Inflammatory macrophage (primary cell): ENCODE data around the gene MESP1.

ENCODE experiments used
- DNase-seq, 2 donors: peaks; one replicate each; pipeline ENCODE4 v3.0.0-alpha.2; 2020 to 2022

Gene MESP1

GRCh38 chr15:89780601-89781000, 29.6 kb upstream of the MESP1 start:
- no peak for DNase-seq

DNA sequence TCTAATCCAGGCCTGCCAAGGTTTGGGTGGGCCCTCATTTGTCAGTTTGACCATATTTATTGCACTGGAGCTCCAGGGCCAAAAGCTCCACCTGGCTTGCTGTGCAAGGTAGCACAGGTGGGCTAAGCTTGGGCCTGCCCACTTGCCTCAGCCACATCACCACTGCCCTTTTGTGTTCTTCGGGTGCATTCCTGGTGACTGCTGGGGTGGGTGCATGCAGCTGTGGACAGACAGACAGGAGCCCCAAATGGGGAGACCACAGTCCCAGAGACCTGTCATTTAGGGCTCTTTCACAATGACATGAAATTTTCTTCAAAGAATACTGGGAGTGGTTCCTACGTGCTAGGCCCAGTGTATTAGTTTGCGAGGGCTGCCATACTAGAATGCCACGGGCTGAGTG, 27.8 kb upstream of the MESP1 start:
- no peak for DNase-seq

DNA sequence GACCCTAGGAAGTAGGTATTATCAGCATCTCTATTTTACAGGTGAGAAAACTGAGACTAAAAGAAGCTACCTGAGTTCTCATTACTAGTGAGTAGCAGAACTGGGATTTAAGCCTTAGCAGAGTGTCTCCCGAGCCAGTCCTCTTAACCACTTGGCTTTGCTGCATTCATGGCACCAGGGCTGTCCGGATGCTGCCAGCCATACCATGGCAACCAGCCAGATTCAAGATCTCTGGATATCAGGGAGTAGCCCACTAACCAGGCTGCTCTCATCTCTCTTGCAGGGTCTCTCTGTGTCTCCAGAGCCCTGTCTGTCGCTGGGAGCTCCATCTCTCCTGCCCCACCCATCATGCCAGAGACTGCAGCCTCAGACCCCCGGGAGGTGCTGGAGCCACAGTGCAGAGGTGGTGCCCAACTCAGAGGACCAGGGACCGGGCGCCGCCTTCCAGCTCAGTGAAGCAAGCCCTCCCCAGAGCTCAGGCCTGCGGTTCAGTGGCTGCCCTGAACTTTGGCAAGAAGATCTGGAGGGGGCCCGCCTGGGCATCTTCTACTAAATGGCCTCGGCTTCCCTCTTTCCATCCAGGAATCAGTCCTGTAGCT, 26.8 kb upstream of the MESP1 start:
- DNase-seq = no peak

DNA sequence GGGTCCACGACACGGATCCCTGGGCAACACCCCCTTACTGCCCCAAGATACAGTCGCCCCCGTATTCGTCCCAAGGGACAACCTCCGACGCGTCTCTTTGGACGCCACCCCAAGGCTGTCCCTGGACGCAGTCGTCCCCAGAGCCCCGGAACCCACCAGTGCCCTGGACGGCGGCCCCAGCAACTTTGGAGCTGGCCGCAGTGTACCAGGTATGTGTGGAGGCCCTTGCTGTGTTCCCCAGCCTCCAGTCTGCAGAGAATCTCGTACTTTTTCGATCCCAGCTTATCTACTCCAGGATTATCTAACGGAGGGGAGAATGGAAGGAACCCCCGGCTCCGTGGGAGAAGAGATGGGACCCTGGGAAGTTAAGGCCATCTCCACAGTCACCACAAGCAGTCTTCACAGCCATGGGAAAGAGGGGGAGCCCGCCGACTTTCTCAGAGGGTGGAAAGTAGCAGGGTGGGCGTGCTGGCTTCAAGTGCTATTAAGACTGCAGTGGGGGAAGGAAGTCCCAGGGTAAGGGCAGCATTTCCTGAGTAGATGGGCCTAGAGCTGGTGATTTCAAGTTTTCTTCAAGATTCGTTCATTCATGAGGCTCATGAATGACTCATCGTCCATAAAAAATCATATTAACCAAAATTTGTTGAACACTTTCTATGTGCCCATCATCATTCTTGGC, 26.2 kb upstream of the MESP1 start:
- DNase-seq = no peak

DNA sequence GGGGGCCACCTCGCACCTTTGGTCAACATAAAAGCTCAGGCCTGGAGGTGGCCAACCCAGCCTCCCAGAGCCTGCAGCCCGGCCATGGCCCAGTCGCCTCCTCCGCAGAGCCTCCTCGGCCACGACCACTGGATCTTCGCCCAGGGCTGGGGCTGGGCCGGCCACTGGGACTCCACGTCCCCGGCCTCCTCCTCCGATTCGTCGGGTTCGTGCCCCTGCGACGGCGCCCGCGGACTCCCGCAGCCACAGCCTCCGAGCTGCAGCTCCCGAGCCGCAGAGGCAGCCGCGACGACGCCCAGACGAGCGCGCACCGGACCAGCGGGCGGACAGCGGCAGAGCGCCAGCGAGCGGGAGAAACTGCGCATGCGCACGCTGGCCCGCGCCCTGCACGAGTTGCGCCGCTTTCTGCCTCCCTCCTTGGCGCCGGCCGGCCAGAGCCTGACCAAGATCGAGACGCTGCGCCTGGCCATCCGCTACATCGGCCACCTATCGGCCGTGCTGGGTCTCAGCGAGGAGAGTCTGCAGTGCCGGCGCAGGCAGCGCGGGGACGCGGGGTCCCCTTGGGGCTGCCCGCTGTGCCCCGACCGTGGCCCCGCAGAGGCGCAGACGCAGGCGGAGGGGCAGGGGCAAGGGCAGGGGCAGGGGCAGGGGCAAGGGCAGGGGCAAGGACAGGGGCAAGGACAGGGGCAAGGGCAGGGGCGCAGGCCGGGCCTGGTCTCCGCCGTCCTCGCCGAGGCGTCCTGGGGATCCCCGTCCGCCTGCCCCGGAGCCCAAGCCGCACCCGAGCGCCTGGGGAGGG, 25.4 kb upstream of the MESP1 start, which contains the start of gene MESP2:
MESP2 (plus strand) TSS at position 59 of the 799 bp plus-strand sequence; CDS start at position 85, 26 bp downstream.
- DNase-seq = peak; percentile 88 to 90

DNA sequence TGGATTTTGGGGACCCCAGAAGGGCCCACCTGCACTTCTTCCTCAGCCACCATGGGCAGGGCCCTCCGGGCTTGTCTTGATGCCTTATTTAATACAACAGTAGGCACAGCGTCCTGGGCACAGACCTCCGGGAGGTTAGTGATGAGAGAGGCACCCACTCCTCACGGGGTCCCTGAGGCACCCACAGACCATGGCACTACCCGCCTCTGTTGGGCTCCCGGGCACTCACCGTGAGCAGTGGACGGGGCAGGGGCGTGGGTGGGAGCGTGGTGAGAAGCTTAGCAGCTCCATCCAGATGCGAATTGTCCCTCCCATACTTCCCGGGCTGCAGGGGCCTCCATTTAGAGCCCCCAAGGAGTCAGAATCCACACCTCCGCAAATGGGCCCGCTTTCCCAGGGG, 24.8 kb upstream of the MESP1 start:
- DNase-seq = no peak

- no peak for DNase-seq
Measured at GRCh38 chr15:89774492-89774891, 23.4 kb upstream of the MESP1 start.

DNA sequence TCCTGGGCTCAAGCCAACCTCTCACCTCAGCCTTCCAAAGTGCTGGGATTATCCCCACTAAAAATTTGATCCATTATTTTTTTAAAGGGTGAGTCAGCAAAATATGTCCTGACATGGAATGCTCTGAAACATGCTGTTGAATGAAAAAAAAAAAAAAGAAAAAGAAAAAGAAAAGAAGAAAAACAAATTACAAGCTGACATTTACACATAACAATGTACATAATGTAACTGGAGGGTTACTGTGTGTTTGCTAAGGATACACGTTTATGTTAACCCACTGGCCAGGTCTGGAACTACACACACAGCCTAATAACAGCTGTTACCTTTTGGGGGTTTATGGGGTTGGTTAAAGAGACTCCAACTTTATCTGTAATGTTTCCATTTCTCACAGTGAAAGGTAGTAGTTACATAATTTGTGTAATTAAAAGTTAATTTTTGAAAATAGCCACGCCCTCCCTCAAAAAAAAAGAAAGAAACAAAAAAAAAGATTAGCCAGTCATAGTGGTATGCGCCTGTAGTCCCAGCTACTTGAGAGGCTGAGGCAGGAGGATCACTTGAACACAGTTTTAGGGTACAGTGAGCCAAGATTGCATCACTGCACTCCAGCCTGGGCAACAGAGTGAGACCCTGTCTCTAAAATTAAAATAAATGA, 22.0 kb upstream of the MESP1 start:
- no peak for DNase-seq

DNA sequence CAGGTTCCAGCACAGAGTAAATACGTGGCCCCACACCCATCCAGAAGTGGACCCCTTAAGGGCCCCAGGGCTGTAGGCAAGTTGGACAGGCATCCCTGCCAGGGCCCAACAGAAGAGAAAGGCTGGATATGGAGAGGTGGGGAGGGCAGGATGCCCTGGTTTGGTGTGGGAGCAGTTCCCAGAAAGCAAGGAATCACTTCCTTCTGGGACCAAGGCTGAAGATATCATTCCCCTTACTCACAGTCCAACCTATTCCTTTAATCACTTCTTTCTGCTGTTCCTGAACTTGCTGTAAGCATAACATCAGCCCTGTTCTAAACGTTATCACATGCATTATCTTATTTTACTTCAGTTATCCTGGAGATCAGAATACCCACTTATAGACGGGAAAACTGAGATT, 19.0 kb upstream of the MESP1 start:
- DNase-seq = no peak

- DNase-seq = peak; percentile 61 to 73
Measured at GRCh38 chr15:89769366-89769765, 18.3 kb upstream of the MESP1 start.

DNA sequence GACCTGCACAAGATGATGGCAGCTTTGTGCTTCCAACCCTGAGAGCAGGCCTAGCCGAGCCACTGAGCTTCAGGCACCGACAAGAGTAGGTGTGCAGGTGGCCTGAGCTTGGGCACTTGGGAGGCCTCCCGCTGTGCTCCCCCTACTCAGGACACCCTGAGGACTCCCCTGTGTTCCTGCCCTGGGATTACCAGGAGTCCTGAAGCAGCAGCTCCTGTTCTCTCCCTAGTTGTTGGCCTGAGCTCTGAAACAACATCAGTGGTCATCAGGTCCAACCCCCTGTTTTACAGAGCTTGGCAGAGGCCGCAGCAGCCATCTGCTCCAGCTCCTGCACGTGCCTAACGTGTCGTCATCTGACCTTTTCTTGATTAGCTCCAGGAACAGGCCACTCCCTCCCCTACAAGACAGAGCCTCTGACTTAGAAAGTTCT, 17.0 kb upstream of the MESP1 start:
- no peak for DNase-seq

GRCh38 chr15:89767411-89767915, 16.4 kb upstream of the MESP1 start:
- no peak for DNase-seq

DNA sequence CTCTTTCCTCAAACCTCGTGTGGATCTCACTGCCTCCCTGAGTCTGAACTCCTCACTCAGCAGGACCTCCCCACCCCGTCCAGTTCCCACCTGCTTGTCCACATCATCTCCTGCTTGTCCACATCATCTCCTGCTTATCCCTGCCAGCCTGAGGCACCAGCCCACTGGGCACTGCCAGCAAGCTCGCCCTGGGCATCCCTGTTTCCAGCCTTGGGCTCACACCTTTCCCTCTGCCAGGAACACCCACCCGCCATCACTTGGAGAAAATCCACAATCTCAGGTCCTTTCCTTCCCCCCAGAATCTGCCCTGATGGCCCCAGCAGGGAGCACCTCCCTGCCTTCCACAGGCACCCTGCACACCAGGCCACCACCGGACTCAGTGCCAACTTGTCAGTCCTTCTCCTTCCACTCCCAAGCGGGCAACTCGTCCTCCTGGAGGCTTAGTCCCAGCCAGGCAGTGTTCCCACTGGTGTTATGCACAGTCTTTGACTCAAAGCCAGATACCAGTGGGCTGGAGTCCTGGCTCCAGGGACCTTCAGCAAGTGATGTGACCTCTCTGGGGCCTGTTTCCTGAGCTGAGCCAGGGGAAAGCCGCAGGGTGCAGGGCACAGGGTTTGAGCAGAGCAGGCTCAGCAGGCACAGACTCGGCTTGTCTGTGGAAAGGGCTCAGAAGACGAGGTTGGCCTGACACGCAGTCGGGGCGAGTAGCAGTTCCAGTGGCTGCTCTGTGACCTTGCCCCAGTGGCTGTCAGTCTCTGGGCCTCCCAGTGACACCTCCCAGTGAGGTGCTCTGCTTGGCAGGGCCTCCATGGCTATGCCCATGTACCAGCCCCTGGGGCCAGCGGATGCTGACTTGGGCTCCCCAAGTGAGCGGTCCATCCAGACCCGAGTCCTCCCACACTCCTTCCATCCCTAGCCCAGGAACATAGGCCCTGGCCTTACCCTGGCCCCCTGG, 15.6 kb upstream of the MESP1 start:
- no peak for DNase-seq

GRCh38 chr15:89765694-89766093, 14.6 kb upstream of the MESP1 start:
- DNase-seq = no peak

GRCh38 chr15:89761929-89762328, 10.9 kb upstream of the MESP1 start:
- no peak for DNase-seq

DNA sequence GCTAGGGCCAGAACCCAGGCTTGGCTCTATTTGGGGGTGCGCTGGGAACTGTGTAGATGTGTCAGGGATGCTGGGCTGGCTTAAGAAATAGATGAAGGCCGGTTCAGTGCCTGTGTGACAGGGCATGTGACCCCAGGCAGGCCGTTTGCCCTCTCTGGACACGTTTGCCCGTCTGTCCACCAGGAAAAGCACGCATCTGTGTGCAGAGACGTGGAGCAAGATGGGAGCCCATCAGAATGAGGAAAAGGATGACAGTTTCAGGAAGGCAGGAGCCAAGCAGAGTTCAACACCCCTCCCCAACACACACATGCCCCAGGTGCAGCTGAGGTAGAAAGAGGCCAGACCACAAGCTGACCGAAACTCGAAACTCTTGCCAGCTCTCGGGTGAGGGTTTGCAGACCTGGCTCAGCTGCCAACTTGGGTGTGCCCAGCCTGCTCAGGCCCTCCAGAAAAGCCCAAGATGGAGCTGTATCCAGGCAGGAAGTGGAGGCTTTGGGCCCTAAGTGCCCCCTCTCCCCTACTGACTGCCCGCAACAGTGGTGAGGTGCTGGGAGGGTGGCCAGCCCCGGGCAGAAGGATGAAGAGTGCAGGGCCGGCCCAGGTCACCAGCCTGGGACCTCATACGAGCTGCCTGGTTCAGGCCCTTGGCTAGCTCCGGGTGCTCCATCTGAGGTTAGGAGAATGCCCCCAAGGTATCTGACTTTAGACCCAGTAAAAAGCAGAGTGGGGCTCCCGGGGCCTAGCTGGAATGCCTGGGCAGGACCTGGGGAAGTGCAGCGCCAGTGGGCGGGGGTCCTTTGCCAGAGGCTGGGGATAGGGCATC, 10.2 kb upstream of the MESP1 start:
- no peak for DNase-seq

- DNase-seq = peak; percentile 82 to 89
Measured at GRCh38 chr15:89760303-89761008, 9.4 kb upstream of the MESP1 start.

GRCh38 chr15:89759835-89760234, 8.8 kb upstream of the MESP1 start:
- DNase-seq = no peak

GRCh38 chr15:89758981-89759380, 7.9 kb upstream of the MESP1 start:
- no peak for DNase-seq

- no peak for DNase-seq
Measured at GRCh38 chr15:89758283-89758682, 7.2 kb upstream of the MESP1 start.
